HG03469 (cell line): ENCODE data around the gene HSPA9.
A peak's percentile ranks its signal among the peaks of the same experiment; 100 is the strongest.

Experiments used
- ATAC-seq: cut with Tn5 transposase; IDR thresholded peaks from one replicate; pipeline ENCODE4 v1.9.1; 2021; ENCODE audit warnings: mild to moderate bottlenecking, moderate library complexity, moderate number of reproducible peaks; ENCODE audit not compliant: unreplicated experiment

HSPA9 gene

DNA sequence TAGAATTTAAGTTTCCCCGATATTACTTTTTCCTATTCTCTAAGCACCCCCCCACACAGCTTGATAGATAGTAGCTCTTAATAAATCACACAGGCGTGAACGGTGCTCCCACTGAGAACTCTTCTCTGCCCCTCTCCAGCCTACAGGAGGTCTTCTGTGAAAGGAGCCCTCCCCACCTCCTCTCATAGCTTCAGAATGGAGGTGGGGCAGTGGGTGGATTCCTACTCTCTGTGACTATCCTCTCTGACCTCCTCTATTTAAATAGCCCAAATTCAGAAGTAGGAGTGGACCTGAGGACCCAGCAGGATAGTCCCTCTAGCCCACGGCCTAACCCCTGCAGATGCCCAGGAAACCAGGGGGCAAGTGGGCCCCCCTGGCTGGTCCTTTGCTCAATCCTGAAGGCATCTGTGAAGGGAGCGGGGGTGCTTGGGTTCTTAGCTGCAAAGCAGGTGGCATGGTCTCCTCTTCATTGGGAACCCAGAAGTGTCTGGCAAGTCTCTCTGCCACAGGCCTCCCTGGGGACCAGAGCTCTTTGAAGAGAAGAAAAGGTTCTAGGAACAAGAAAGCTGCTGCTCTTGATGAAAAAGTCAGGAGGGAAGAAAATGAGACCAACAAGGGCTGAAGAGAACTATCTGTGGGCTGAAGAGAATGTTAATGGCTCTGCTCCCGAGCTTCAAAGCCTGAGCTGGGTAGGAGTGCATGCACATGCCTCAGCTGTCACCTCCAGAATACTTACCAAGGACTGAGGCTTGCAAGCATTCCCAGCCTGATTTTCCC, 21.1 kb upstream of the HSPA9 start:
- no peak for ATAC-seq

DNA sequence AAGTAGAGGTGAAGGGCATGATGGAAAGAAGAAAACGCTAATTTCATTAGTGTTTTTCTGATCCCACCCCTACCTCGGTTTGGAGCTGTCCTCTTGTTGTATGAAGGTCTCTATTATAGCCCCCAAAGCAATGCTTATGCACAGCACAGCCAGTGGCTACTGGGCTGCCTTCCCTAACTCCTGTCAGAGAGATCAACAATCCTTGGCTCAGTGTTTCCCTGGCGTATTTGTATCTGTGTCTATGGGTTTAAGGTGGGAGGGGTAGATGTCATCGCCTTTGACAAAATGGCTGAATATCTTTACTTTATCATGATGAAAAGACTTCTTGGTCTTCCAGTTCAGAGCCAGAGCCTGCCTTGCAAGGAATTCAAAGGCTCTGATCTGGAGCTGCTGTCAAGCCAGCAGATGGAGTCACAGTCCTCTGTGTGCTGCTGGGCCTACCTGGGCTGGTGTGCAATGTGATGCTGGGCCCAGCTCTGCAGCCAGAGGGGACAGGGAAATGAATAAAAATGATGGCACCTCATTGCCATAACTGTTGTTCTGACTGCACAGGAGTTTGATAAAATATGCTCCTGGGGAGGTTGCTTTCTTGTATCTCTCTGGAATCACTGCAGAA, 20.1 kb upstream of the HSPA9 start:
- no peak for ATAC-seq

GRCh38 chr5:138594305-138595058, 19.3 kb upstream of the HSPA9 start:
- ATAC-seq, result no peak

- ATAC-seq, result no peak
Measured at GRCh38 chr5:138588013-138588788, 13.0 kb upstream of the HSPA9 start.

- ATAC-seq, result no peak
Measured at GRCh38 chr5:138585157-138585556, 10.0 kb upstream of the HSPA9 start.

- no peak for ATAC-seq
Measured at GRCh38 chr5:138583984-138584637, 8.9 kb upstream of the HSPA9 start.

- ATAC-seq, result no peak
Measured at GRCh38 chr5:138582959-138583358, 7.8 kb upstream of the HSPA9 start.

- no peak for ATAC-seq
Measured at GRCh38 chr5:138580777-138581176, 5.6 kb upstream of the HSPA9 start.

GRCh38 chr5:138580001-138580400, 4.8 kb upstream of the HSPA9 start:
- ATAC-seq, result no peak

- no peak for ATAC-seq
Measured at GRCh38 chr5:138579517-138579863, 4.3 kb upstream of the HSPA9 start.

DNA sequence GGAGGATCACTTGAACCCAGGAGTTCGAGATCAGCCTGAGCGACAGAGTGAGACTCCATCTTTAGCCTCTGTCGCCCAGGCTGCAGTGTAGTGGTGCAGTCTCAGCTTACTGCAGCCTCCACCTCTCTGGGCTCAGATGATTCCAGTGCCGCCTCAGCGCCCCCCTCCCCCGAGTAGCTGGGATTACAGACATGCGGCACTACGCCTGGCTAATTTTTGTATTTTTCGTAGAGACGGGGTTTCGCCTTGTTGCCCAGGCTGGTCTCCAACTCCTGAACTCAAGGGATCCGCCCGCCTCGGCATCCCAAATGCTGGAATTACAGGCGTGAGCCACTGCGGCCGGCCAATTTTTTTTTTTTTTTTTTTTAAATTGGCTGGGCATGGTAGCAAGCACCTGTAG, 2.3 kb upstream of the HSPA9 start:
- no peak for ATAC-seq

GRCh38 chr5:138574744-138575193, 432 bp downstream of the HSPA9 start:
- ATAC-seq, result peak; percentile 12

DNA sequence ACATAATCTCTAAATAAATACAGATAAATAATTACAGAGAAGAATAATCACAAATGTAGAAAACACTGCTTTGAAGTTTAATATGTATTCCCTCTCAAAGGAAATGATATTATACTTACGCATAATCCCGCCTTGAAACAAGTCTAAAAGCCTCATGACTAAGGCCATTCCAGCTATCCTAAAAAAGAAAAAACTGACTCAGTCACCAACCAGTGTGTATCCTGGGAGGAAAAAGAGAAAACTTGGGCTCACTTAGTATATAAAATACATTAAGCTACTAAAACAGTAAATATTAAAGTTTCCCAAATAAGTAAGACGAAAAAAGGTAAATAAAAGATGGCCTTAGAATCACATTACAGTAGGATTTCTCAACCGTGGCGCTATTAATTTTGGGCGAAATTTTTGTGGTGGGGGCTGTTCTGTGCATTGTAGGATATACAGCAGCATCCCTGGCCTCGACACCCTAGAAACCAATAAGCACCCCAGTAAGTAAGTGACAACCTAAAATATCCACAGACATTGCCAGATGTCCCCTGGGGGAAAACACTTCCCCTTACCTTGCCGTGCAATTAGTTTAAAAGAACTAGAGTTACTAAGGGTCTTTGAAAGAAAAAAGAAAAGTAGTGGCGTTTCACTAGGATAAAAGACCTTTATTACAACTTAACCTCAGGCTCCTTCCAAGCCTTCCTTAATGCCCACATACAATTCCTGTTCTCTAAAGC, 1.1 kb downstream of the HSPA9 start:
- no peak for ATAC-seq

DNA sequence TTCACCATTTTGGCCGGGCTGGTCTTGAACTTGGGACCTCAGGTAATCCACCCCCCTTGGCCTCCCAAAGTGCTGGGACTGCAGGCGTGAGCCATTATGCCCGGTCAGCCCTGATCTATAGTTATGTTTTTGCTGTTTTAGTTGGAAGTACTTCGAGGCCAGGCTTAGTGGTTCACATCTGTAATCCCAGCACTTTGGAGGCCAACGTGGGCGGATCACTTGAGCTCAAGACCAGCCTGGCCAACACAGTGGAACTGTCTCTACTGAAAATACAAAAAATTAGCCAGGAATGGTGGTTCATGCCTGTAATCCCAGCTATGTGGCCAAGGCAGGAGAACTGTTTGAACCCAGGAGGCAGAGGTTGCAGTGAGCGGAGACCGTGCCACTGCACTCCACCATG, 2.0 kb downstream of the HSPA9 start:
- no peak for ATAC-seq

DNA sequence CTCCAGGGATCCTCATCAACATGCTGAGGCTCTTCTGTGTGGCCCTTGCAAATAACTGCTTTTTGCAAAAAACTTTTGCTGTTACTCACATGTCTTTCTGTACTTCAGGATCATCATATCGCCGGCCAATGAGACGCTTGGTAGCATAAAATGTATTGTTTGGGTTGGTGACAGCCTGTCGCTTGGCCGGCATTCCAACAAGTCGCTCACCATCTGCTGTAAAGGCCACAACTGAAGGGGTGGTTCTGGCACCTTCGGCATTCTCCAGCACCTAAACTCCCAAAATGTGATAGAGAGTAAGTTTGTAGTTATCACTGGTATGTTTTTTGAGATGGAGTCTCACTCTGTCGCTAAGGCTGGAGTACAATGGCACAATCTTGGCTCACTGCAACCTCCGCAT, 4.3 kb downstream of the HSPA9 start:
- no peak for ATAC-seq

GRCh38 chr5:138569782-138570181, 5.4 kb downstream of the HSPA9 start:
- ATAC-seq, result no peak

DNA sequence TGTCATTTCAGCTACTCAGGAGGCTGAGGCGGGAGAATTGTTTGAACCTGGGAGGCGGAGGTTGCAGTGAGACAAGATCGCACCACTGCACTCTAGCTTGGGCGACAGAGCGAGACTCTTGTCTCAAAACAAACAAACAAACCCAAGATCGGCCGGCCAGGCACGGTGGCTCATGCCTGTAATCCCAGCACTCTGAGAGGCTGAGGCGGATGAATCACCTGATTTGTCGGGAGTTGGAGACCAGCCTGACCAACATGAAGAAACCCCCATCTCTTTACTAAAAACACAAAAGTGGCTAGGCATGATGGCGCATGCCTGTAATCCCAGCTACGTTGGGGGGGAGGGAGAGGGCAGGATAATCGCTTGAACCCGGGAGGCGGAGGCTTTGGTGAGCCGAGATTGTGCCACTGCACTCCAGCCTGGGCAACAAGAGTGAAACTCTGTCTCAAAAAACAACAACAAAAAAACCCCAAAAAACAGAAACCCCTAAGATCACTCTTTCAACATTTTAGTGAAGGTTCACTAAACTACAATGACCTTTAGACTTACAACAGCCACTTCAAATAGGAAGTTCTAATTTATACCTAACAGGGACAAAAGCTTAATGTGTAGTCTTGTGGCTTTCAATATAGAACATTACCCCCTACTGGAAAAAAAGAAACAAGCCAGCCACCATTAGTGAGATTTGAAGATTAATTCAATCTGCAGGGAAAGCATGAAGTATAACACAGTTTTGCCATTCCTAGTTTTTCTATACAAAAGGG, 7.0 kb downstream of the HSPA9 start:
- no peak for ATAC-seq

- ATAC-seq, result no peak
Measured at GRCh38 chr5:138566792-138567191, 8.4 kb downstream of the HSPA9 start.

DNA sequence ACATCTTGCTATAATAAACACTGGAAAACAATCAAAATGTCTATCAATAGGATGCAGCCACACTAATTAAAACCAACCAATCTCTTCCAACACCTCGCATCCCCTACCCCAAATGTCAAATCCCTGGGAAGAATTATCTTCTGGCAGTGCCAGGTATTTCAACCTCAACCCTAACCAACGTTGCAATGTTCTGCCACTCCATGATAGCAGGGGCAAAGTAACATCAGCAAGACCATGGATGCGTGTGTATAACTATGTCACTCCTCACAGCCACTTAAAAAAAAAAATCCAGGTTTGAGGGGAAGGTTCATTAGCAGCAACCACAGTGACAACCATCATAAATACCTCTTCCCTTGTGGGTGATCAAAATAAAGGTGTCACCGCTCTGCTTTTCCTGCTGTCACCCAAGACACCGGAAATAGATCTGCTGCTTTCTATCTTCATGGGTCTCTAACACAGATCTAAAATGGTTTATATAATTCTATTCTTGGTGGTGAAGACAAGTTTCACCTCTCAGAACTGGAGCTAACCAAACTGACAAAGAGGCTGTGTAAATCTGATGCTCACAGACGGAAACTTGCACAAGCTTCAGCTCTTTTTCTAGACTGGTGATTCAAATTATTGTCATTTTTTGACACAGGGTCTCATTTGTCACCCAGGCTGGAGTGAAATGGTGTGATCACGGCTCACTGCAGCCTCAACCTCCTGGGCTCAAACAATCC, 9.9 kb downstream of the HSPA9 start:
- ATAC-seq, result no peak
